Measurements from ENCODE around the gene ISOC1.

The ISOC1 gene

GRCh38 chr5:129137637-129138036 is 43.1 kb downstream of the ISOC1 start:
- DNase-seq = no peak

DNA sequence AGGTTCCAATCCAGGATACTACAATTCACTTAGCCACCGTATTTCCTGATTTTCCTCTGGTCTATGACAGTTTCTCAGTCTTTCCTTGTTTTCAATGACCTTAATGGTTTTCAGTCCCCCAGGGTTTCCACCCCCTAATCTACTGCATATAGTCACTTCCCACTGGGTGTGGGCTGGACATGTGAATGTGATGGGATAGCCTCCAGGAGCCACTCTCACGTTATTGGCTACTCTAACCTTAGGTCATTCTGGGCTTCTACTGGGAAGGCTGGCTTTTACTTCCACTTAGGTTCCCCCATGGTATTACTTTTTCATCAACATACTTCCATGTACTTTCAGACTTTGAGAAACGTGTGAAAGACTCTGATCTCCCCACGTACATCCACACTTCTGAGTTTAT is 46.5 kb downstream of the ISOC1 start:
- DNase-seq = no peak

GRCh38 chr5:129141696-129142095 is 47.1 kb downstream of the ISOC1 start:
- DNase-seq = no peak

GRCh38 chr5:129155876-129156275 is 61.3 kb downstream of the ISOC1 start:
- no peak for DNase-seq

GRCh38 chr5:129161830-129162229 is 67.3 kb downstream of the ISOC1 start:
- DNase-seq = no peak
